Smooth muscle cell (in vitro differentiated cells): ENCODE measurements around the gene UBE2L5. TPM values are rescaled to one million over a fixed set of nuclear protein-coding genes. Genes with fewer than 3 reads are reported as not detected.
A peak's percentile ranks its signal among the peaks of the same experiment; 100 is the strongest.

Source experiments
- DNase-seq: peaks from one replicate; lab custom pipeline; 2025; ENCODE audit not compliant: unreplicated experiment; lab: John Stamatoyannopoulos, UW
- H2AFZ ChIP-seq: fragments of 200-600 bp; sonication (generic); 2 replicates; pipeline ENCODE4 v1.6.0; 2016; ENCODE audit warnings: antibody characterized with exemption, low read depth, mild to moderate bottlenecking
- H3F3A ChIP-seq: fragments of 200-600 bp; sonication (generic); 2 replicates; pipeline ENCODE4 v1.6.0; 2017; ENCODE audit warnings: antibody characterized with exemption, low read depth
- H3K27ac ChIP-seq: fragments of 200-600 bp; sonication (generic); 2 replicates; pipeline ENCODE4 v1.5.1; 2016; ENCODE audit warnings: low read depth, mild to moderate bottlenecking
- H3K27me3 ChIP-seq: fragments of 200-600 bp; sonication (generic); 2 replicates; pipeline ENCODE4 v1.6.1; 2016; ENCODE audit warnings: low read depth, mild to moderate bottlenecking
- H3K36me3 ChIP-seq: fragments of 200-600 bp; sonication (generic); 2 replicates; pipeline ENCODE4 v1.5.1; 2016; ENCODE audit warnings: low read depth
- H3K4me1 ChIP-seq: fragments of 200-600 bp; sonication (generic); 2 replicates; pipeline ENCODE4 v1.5.1; 2016; ENCODE audit warnings: low read depth
- H3K4me2 ChIP-seq: fragments of 200-600 bp; sonication (generic); 2 replicates; pipeline ENCODE4 v1.6.0; 2016; ENCODE audit warnings: mild to moderate bottlenecking
- H3K4me3 ChIP-seq: fragments of 200-600 bp; sonication (generic); 2 replicates; pipeline ENCODE4 v1.5.1; 2016; ENCODE audit warnings: mild to moderate bottlenecking
- H3K79me2 ChIP-seq: fragments of 200-600 bp; sonication (generic); 2 replicates; pipeline ENCODE4 v1.6.0; 2016; ENCODE audit warnings: low read depth, mild to moderate bottlenecking
- H3K9ac ChIP-seq: fragments of 200-600 bp; sonication (generic); 2 replicates; pipeline ENCODE4 v1.6.0; 2016; ENCODE audit warnings: low read depth
- H3K9me3 ChIP-seq: fragments of 200-600 bp; sonication (generic); replicated peaks from 2 replicates; pipeline ENCODE4 v1.5.1; 2016; ENCODE audit warnings: low read depth
- H4K20me1 ChIP-seq: fragments of 200-600 bp; sonication (generic); 2 replicates; pipeline ENCODE4 v1.6.0; 2016; ENCODE audit warnings: low read depth
- WGBS: methylation state at CpG from one replicate; pipeline ENCODE4 v1.1.7; 2016; ENCODE audit warnings: low lambda C conversion rate; 5-methylcytosine and 5-hydroxymethylcytosine counted together
- polyA plus RNA-seq: library from polyadenylated mRNA; unstranded; fragments of >200 nt; fragmentation: Nextera tagmentation; extraction: Ambion mirVana; gene quantifications from 2 replicates; pipeline ENCODE4 v1.2.1, GENCODE V29; 2016
- total RNA-seq: library from RNA; depleted of rRNA; stranded (reverse); fragments of >200 nt; gene quantifications from 2 replicates; pipeline ENCODE4 v1.2.3, GENCODE V29; 2014
- TF ChIP-seq, protein P1 (sequence below): fragments of 200-600 bp; sonication (generic); IDR thresholded peaks from 2 replicates; pipeline ENCODE4 v1.5.1; 2017; ENCODE audit warnings: borderline replicate concordance, mild to moderate bottlenecking, antibody characterized with exemption; ENCODE audit not compliant: insufficient read depth, poor library complexity, severe bottlenecking

UBE2L5 gene
- total and polyA plus RNA-seq, 2 experiments from 2014 or later = not detected

DNA sequence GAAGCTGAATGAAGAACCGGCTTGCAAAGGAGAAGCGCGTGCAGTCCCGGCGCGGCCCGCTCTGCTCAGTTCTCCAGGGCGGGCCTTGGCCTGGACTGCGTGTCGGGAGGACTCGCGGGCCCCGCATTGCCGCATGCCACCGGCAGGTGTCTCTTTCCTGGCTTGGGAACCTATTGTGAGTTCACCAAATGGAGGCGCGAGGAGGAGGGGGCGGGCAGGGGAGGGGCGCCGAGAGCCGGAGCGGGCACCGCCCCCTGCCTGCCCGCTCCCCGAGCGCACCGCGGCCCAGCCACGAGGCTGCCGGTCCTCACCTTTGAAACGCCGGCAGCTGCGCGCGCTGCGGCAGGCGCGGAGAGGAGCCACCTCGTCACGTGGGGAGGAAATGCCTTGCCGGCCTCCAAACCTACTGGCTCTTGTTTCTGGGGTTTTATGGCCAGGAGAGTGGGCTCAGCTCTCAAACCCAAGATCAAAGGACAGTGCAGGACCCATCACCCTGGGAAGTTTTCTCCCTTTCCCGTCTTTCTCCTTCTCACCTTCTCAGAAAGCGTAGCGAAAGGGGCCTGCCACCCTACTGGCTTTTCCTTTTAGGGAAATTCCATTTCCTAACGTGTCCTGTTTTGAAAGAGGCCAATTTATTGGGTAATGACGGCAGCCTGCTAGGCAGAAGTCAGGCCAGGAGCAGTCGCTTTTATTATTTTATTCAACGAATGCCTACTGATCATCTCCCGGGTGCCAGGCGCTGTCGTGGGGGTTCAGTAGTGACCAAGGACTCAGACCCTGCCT, 13.8 kb upstream of the UBE2L5 start:
- peak overlapping the region; percentile 90 for H2AFZ ChIP-seq
- peak overlapping the region; percentile 45 for H3K4me3 ChIP-seq
- H3K9ac ChIP-seq = peak overlapping the region; percentile 84
- WGBS = 13% methylated on average over 42 of the region's 51 CpGs
- H3F3A ChIP-seq = peaks cover 15% of the 10 kb centered on the region
- H3K4me1 ChIP-seq = peaks cover 16% of the 10 kb centered on the region
- TF ChIP-seq, protein P1, sequence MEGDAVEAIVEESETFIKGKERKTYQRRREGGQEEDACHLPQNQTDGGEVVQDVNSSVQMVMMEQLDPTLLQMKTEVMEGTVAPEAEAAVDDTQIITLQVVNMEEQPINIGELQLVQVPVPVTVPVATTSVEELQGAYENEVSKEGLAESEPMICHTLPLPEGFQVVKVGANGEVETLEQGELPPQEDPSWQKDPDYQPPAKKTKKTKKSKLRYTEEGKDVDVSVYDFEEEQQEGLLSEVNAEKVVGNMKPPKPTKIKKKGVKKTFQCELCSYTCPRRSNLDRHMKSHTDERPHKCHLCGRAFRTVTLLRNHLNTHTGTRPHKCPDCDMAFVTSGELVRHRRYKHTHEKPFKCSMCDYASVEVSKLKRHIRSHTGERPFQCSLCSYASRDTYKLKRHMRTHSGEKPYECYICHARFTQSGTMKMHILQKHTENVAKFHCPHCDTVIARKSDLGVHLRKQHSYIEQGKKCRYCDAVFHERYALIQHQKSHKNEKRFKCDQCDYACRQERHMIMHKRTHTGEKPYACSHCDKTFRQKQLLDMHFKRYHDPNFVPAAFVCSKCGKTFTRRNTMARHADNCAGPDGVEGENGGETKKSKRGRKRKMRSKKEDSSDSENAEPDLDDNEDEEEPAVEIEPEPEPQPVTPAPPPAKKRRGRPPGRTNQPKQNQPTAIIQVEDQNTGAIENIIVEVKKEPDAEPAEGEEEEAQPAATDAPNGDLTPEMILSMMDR = peak; percentile 68
- H3K79me2 ChIP-seq = no peaks in the 10 kb centered on the region
- H3K9me3 ChIP-seq = no peaks in the 10 kb centered on the region
- no peaks in the 10 kb centered on the region for H4K20me1 ChIP-seq
- peak overlapping the region; percentile 92 for H3K4me2 ChIP-seq
- peak; percentile 68 for DNase-seq
- H3K27ac ChIP-seq = peak overlapping the region; percentile 83
- no peaks in the 10 kb centered on the region for H3K36me3 ChIP-seq
- H3K27me3 ChIP-seq = no peaks in the 10 kb centered on the region

DNA sequence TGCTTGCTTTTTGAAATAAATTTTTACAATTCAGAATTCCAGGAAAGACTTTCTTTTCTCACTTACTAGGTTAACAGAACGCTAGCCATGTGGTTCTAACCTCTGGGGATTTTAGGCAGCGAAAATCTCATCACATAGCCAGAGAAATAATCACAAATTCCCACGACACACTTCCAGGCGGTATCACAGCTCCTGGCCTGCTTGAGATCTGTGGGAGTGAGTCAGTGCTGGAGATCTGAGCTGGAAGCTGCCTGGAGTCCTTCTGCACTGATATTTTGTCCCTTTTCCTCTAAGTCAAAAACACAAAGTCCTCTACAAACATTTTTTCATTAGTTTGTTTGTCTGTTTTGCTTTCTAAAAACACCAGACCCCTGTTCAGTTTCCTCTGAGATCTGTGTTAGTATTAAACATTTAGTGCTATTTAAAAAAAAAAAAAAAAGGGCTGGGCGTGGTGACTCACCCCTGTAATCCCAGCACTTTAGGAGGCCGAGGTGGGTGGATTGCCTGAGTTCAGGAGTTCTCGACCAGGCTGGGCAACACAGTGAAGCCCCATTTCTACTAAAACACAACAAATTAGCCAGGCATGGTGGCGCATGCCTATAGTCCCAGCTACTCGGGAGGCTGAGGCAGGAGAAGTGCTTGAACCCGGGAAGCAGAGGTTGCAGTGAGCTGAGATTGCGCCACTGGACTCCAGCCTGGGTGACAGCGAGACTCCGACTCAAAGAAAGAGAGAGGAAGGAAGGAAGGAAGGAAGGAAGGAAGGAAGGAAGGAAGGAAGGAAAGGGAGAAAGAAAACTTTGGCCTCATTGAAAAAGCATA, 12.2 kb upstream of the UBE2L5 start:
- Histone ChIP-seq H3K36me3 (no peaks in the 10 kb centered on the region), H3K4me2 (peak overlapping the region; percentile 92), H3K9ac (peak overlapping the region; percentile 22), H2AFZ (no peak overlapping the region), H3K4me1 (peaks cover 16% of the 10 kb centered on the region), H3F3A (peaks cover 15% of the 10 kb centered on the region), H3K4me3 (no peak overlapping the region), H3K27ac (peak overlapping the region; percentile 83), H3K9me3 (no peaks in the 10 kb centered on the region), H3K27me3 (no peaks in the 10 kb centered on the region), H4K20me1 (no peaks in the 10 kb centered on the region), H3K79me2 (no peaks in the 10 kb centered on the region)
- 42% methylated on average over 12 of the region's 13 CpGs for WGBS
- TF ChIP-seq, protein P1 = no peak
- DNase-seq = no peak

DNA sequence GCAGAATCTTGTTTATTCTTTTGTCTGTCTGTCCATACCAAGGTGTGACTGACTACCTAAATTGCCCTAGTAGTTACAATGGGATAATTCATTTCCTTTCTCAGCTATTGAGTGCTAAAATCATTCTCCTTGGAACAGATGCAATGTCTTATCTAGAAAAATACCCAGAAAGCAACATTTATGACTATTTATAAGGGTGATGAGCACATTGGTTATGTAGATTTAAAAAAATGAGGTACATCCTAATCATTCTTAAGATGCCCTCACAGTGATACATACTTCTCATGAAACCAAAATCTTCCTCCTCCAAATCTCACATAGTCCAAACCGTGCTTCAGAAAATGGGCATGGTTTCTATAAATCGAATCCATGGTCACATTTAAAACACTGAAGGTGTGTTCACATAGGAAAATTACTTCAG, 11.6 kb upstream of the UBE2L5 start:
- H3K27me3 ChIP-seq = no peaks in the 10 kb centered on the region
- H3K9me3 ChIP-seq = no peaks in the 10 kb centered on the region
- H3K36me3 ChIP-seq = no peaks in the 10 kb centered on the region
- peak overlapping the region; percentile 83 for H3K27ac ChIP-seq
- H3K4me1 ChIP-seq = peaks cover 16% of the 10 kb centered on the region
- TF ChIP-seq, protein P1 = no peak
- no peak overlapping the region for H3K4me3 ChIP-seq
- no peak overlapping the region for H2AFZ ChIP-seq
- 77% methylated on average over 2 of the region's 2 CpGs for WGBS
- no peak overlapping the region for H3K9ac ChIP-seq
- no peaks in the 10 kb centered on the region for H4K20me1 ChIP-seq
- peaks cover 15% of the 10 kb centered on the region for H3F3A ChIP-seq
- DNase-seq = no peak
- no peak overlapping the region for H3K4me2 ChIP-seq
- H3K79me2 ChIP-seq = no peaks in the 10 kb centered on the region
